IPS-15b (cell line): ENCODE results near the gene RADIL.
A peak's percentile ranks its signal among the peaks of the same experiment; 100 is the strongest.

ENCODE experiments used
- H3K27me3 ChIP-seq: one replicate; pipeline ENCODE4 v1.6.1; 2013; ENCODE audit warnings: low read length; ENCODE audit not compliant: control insufficient read depth, insufficient read depth
- H3K36me3 ChIP-seq: one replicate; pipeline ENCODE4 v1.6.1; 2013; ENCODE audit warnings: low read length; ENCODE audit not compliant: control insufficient read depth, insufficient read depth
- H3K4me1 ChIP-seq: one replicate; pipeline ENCODE4 v1.6.1; 2013; ENCODE audit warnings: mild to moderate bottlenecking, low read length; ENCODE audit not compliant: control insufficient read depth, insufficient read depth
- H3K4me3 ChIP-seq: one replicate; pipeline ENCODE4 v1.5.1; 2013; ENCODE audit warnings: low read depth, low read length
- H3K9ac ChIP-seq: one replicate; pipeline ENCODE4 v1.6.1; 2013; ENCODE audit warnings: low read depth, mild to moderate bottlenecking, low read length
- H3K9me3 ChIP-seq: one replicate; pipeline ENCODE4 v1.6.1; 2013; ENCODE audit warnings: mild to moderate bottlenecking, low read length; ENCODE audit not compliant: control insufficient read depth, insufficient read depth

RADIL gene

DNA sequence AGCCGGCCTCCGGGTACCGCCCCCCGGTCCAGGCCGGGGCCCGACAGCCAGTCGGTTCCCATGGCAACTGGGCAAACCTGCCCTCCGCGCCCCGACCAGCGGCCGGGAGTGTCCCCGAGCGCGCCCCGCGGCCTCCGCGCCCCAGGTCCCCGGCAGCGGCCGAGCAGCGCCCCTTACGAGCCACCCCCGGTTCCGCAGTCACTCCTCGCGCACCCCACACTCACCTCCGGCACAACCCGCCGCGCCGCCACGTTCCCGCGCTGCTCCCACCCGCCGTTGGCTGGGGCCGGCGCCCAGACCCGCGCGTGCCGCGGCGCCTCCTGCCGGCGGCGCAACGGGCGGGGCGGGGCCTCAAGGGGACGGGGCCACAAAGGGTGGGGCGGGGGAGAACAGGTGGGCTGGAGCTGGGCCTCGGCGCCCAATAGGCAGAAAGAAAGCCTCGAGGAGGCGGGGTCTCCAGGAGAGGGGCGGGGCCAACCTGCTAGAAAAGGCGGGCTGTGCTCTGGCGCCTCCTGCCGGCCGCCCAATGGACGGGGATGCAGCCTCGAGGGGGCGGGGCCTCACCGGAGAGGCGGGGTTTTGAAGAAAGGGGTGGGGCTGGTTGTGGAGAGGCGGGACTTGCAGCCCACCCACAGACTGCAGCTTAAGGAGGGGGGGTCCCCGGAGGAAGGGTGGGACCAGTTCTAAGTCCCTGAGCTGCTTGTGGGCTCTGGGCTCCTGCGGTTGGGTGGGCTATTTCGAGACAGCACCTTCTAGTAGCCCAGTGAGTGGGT lies at the start of gene RADIL:
Gene RADIL, minus strand, starts transcription at position 345 of the 773 bp plus-strand sequence. CDS start 5,577 bp downstream, outside the sequence.
- no peaks in the 10 kb centered on the region for H3K9me3 ChIP-seq
- H3K9ac ChIP-seq = no peak within 1 kb of the TSS
- H3K4me3 ChIP-seq = peak within 1 kb of the TSS; percentile 58

DNA sequence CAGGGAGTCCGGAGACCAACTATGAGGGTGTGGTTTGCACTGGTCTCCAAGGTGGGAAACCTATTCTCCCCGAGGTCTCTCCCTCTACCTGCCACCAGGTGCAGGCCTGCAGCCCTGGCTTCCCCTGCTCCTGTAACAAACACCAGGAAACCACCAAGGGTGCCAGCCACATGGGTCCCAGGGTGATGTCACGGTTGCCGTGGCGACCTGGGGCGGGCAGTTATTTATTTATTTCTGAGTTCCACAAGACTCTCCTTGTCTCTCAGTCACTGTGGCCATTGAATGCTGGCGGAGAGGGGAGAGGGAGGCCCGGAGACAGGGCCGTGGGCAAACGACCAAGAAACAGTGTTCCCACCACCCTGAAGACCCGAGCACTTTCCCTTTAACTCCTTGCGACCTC lies 48.4 kb upstream of the RADIL start:
- Histone ChIP-seq H3K9me3 (no peaks in the 10 kb centered on the region), H3K27me3 (no peaks in the 10 kb centered on the region)

More for the DNA sequence above, at the start of gene RADIL:
- Histone ChIP-seq H3K27me3 (no peaks in the 10 kb centered on the region), H3K4me1 (no peaks in the 10 kb centered on the region), H3K36me3 (no peaks in the 10 kb centered on the region)

GRCh38 chr7:4929005-4929404 lies 45.5 kb upstream of the RADIL start:
- peaks cover 2% of the 10 kb centered on the region for H3K4me1 ChIP-seq
- no peak overlapping the region for H3K9ac ChIP-seq
- H3K27me3 ChIP-seq = no peaks in the 10 kb centered on the region
- no peaks in the 10 kb centered on the region for H3K9me3 ChIP-seq
- no peak overlapping the region for H3K4me3 ChIP-seq
- no peaks in the 10 kb centered on the region for H3K36me3 ChIP-seq

More for the DNA sequence above, 48.4 kb upstream of the RADIL start:
- no peak overlapping the region for H3K4me3 ChIP-seq
- H3K36me3 ChIP-seq = no peaks in the 10 kb centered on the region
- H3K9ac ChIP-seq = no peak overlapping the region
- H3K4me1 ChIP-seq = peaks cover 2% of the 10 kb centered on the region

DNA sequence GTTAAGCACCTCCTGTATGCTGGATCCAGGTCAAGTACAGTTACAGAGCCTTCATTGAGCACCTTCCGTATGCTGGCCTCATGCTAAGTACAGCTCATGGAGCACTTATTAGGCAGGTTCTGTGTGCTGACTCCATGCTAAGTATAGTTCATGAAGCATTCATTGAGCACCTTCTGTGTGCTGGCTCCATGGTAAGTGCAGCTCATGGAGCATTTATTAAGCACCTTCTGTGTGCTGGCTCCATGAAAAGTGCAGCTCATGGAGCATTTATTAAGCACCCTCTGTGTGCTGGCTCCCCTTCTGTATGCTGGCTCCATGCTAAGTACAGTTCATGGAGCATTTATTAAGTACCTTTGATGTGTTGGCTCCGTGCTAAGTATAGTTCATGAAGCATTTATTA lies 44.9 kb upstream of the RADIL start:
- Histone ChIP-seq H3K36me3 (no peaks in the 10 kb centered on the region), H3K27me3 (no peaks in the 10 kb centered on the region)

DNA sequence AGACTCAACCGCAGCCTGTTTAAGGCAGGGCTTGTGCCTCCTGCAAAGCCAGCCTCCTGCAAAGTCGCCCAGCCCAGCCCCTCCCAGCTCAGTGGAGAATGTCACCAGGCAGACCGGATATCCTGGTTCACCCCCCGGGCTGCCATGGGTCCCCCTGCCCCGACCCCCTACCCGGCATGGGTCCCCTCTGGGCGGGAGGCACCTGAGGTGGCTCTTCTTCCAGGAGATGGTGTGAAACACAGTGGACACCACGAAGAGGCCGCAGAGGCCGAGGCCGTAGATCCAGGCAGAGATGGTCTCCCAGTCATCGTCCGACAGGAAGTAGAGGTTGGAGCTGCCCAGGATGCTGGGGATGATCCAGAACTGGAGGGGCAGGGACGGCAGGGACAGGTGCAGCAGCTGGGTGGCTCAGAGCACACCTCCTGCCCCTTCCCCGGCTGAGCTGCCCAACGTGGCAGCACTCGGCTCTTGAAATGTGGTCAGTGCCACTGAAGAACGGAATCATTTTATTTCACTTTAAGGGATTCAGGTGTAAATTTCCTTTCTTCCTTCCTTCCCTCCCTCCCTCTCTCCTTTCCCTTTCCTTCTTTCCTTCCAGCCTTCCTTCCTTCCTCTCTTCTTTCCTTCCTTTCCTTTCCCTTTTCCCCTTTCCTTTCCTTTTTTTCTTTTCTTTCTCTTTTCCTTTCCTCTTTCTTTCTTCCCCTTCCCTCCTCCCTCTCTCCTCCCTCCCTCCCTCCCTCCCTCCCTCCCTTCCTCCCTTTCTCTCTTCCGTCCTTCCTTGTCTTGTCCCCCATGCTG lies 36.7 kb upstream of the RADIL start:
- H3K4me1 ChIP-seq = no peaks in the 10 kb centered on the region
- no peaks in the 10 kb centered on the region for H3K36me3 ChIP-seq
- no peaks in the 10 kb centered on the region for H3K27me3 ChIP-seq
- H3K9me3 ChIP-seq = no peaks in the 10 kb centered on the region
- H3K4me3 ChIP-seq = no peak overlapping the region
- no peak overlapping the region for H3K9ac ChIP-seq

More for the DNA sequence above, 44.9 kb upstream of the RADIL start:
- Histone ChIP-seq H3K4me1 (peaks cover 2% of the 10 kb centered on the region), H3K4me3 (no peak overlapping the region), H3K9ac (no peak overlapping the region), H3K9me3 (no peaks in the 10 kb centered on the region)

DNA sequence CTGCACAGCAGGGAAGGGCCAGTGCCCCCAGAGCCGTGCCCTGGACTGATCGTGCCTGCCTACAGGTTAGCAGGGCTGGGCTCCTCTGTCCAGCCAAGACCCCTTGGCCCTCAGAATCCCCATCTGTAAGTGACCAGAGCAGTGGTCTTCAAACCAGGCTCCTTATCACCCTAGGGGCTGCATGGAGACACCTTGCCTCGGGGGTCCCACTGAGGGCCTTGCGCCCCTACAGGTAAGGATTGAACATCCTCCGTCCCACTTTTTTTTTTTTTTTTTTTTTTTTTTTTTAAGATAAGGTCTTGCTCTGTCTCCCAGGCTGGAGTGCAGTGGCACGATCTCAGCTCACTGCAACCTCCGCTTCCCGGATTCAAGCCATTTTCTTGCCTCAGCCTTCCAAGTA lies 32.6 kb upstream of the RADIL start:
- H3K27me3 ChIP-seq = no peaks in the 10 kb centered on the region

GRCh38 chr7:4911111-4911828 lies 27.8 kb upstream of the RADIL start:
- no peak overlapping the region for H3K9ac ChIP-seq
- H3K4me1 ChIP-seq = no peaks in the 10 kb centered on the region
- no peak overlapping the region for H3K4me3 ChIP-seq
- H3K36me3 ChIP-seq = no peaks in the 10 kb centered on the region
- no peaks in the 10 kb centered on the region for H3K9me3 ChIP-seq
- H3K27me3 ChIP-seq = no peaks in the 10 kb centered on the region

More for the DNA sequence above, 32.6 kb upstream of the RADIL start:
- Histone ChIP-seq H3K4me1 (no peaks in the 10 kb centered on the region), H3K9me3 (no peaks in the 10 kb centered on the region), H3K36me3 (no peaks in the 10 kb centered on the region), H3K4me3 (no peak overlapping the region), H3K9ac (no peak overlapping the region)

DNA sequence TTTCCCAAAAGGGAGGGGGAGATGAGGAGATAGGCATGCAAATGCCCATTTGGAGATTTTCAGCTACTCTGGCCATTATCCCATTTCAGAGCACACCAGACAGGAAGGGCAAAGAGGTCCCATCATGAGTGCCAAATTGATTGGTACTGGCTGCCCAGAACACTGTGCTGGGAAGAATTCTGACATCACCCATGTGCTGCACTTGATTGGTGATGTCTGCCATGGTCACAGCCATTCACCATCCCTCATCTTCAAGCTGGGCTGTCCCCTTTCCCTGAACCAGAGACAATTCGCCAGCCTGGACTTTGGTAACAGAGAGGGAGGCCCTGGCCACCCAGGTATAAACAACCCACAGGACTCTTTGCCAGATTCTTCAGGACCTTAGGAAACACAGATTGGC lies 23.2 kb upstream of the RADIL start:
- Histone ChIP-seq H3K36me3 (no peaks in the 10 kb centered on the region), H3K4me3 (no peak overlapping the region), H3K27me3 (no peaks in the 10 kb centered on the region), H3K9me3 (no peaks in the 10 kb centered on the region), H3K4me1 (no peaks in the 10 kb centered on the region), H3K9ac (no peak overlapping the region)

- no peak overlapping the region for H3K9ac ChIP-seq
- H3K36me3 ChIP-seq = no peaks in the 10 kb centered on the region
- H3K27me3 ChIP-seq = no peaks in the 10 kb centered on the region
- H3K9me3 ChIP-seq = no peaks in the 10 kb centered on the region
- no peaks in the 10 kb centered on the region for H3K4me1 ChIP-seq
- H3K4me3 ChIP-seq = no peak overlapping the region
These were observed 21.7 kb upstream of the RADIL start for GRCh38 chr7:4905171-4905570.

GRCh38 chr7:4904346-4904745 lies 20.8 kb upstream of the RADIL start:
- Histone ChIP-seq H3K36me3 (no peaks in the 10 kb centered on the region), H3K4me3 (no peak overlapping the region), H3K9me3 (no peaks in the 10 kb centered on the region), H3K9ac (no peak overlapping the region), H3K4me1 (no peaks in the 10 kb centered on the region), H3K27me3 (no peaks in the 10 kb centered on the region)

DNA sequence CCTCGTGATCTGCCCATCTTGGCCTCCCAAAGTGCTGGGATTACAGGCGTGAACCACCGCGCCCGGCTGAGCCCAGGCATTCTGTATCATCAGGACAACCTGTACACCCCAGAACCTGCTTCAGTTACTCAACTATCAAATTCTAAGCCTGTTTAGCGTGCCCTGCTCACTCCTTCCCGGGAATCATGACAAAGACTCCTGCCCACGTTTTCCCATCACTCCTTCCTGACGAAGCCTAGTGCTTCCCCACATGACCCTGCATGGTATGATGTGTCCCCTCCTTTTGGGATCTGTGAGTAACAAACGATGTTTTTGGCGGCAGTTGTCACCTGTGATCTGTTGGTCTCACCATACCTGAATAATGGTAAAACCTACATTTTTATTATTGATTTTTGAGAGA lies 12.2 kb upstream of the RADIL start:
- Histone ChIP-seq H3K9me3 (no peaks in the 10 kb centered on the region), H3K4me3 (no peak overlapping the region), H3K9ac (no peak overlapping the region)

More for the DNA sequence above, 12.2 kb upstream of the RADIL start:
- Histone ChIP-seq H3K27me3 (no peaks in the 10 kb centered on the region), H3K4me1 (no peaks in the 10 kb centered on the region), H3K36me3 (no peaks in the 10 kb centered on the region)
